HG03280 (cell line): ENCODE data around the gene TRIM3.

ENCODE experiments used
- ATAC-seq: cut with Tn5 transposase; IDR thresholded peaks from one replicate; pipeline ENCODE4 v1.9.1; 2021; ENCODE audit warnings: mild to moderate bottlenecking, moderate library complexity; ENCODE audit not compliant: unreplicated experiment

Gene TRIM3

GRCh38 chr11:6404342-6405051 lies 69.2 kb downstream of the TRIM3 start:
- no peak for ATAC-seq

GRCh38 chr11:6403539-6403938 lies 70.2 kb downstream of the TRIM3 start:
- ATAC-seq, result no peak

GRCh38 chr11:6402561-6402981 lies 71.2 kb downstream of the TRIM3 start:
- peak; percentile 62 for ATAC-seq

GRCh38 chr11:6402061-6402470 lies 71.7 kb downstream of the TRIM3 start:
- peak; percentile 56 for ATAC-seq

GRCh38 chr11:6401464-6401863 lies 72.3 kb downstream of the TRIM3 start:
- ATAC-seq, result no peak

- no peak for ATAC-seq
Observed at GRCh38 chr11:6400431-6401345, 73.1 kb downstream of the TRIM3 start.
